GM21381 (cell line): ENCODE measurements around the gene ETV3L.
"Not testable (repeated sequence)": the region's sequence is repeated elsewhere in the genome, so short reads cannot be mapped to it uniquely, and the experiment has no call there.

Source experiments
- ATAC-seq: cut with Tn5 transposase; IDR thresholded peaks from one replicate; pipeline ENCODE4 v1.9.1; 2021; ENCODE audit warnings: mild to moderate bottlenecking, moderate library complexity; ENCODE audit not compliant: unreplicated experiment

Gene ETV3L

GRCh38 chr1:157084720-157085119 lies 14.9 kb downstream of the ETV3L start:
- no peak for ATAC-seq

GRCh38 chr1:157081707-157082106 lies 17.9 kb downstream of the ETV3L start:
- no peak for ATAC-seq

- ATAC-seq, result no peak
Observed at GRCh38 chr1:157080714-157081113, 18.9 kb downstream of the ETV3L start.

DNA sequence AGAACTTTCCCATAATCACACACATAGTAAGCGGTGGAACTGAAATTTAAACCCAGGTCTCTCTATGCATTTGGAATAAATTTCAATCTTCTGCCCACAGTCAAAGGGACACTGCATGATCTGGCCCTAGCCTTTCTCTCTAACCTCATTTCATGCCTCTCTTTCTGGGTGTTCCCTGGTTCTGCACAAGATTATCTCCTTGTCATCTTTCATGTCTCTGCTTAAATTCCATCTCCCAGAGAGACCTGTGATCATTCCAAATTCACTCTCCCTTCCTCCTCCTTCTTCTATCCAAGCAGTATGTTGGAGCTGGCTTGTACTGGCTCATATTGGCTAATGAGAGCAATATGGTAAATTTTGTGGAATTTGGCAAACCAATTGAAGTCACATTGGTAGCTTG lies 22.2 kb downstream of the ETV3L start:
- ATAC-seq, result no peak

DNA sequence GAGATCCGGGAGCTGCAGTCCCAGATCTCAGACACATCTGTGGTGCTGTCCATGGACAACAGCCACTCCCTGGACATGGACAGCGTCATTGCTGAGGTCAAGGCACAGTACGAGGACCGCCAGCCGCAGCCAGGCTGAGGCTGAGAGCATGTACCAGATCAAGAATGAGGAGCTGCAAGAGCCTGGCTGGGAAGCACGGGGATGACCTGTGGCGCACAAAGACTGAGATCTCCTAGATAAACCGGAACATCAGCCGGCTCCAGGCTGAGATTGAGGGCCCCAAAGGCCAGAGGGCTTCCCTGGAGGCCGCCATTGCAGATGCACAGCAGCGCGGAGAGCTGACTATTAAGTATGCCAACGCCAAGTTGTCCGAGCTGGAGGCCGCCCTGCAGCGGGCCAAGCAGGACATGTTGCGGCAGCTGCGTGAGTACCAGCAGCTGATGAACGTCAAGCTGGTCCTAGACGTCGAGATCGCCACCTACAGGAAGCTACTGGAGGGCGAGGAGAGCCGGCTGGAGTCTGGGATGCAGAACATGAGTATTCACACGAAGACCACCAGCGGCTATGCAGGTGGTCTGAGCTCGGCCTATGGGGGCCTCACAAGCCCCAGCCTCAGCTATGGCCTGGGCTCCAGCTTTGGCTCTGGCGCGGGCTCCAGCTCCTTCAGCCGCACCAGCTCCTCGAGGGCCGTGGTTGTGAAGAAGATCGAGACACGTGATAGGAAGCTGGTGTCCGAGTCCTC lies 25.5 kb downstream of the ETV3L start:
- ATAC-seq, result no peak

DNA sequence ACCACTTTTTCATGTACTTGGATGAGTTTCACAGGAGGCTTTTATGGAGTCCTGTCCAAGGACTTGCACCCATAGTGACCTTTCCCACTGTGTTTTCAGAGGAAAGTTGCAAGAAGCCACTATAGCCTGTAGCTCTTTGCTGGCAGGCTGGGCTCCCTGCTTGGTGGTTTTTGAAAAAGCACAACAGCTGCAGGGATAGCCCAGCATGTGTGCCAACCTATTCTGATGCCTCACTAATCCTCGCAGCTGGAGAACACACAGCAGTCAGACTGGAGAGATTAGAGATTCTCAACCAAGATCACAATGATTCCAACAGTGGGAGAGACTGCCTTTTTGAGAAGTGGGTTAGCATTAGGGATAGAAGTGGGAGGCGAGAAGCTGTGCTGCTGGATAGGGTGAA lies 30.0 kb downstream of the ETV3L start:
- ATAC-seq, result no peak

DNA sequence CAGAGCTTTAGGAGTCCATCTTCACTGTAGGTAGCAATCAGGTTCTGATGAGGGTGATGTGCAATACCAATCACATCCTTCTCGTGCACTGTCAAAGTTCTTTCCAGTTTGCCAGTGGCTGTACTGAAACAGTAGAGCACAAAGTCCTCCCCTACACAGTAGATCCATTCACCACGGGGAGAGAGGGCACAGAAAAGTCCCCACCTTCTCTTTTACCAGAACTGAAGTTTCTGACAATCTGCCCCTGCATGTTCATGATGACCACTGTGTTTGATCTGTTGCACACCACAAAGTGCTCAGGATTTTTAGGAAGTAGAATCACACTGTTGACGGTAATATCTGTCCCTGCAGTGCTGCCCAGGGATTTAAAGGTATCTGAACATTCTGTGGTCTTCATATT lies 40.4 kb downstream of the ETV3L start:
- ATAC-seq, result not testable (repeated sequence)

DNA sequence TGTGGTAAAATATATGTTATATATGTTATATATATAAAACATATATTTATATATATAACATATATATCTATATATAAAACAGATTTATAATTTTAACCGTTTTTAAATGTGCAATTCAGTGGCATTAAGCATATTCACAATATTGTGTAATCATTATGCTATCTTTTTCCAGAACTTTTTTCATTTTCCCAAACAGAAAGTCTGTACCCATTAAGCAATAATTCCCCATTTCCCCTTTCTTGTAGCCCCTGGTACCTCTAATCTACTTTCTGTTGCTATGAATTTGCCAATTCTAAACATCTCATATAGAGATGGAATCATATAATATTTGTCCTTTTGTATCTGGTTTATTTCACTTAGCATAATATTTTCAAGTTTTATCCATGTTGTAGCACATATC lies 43.3 kb downstream of the ETV3L start:
- no peak for ATAC-seq

DNA sequence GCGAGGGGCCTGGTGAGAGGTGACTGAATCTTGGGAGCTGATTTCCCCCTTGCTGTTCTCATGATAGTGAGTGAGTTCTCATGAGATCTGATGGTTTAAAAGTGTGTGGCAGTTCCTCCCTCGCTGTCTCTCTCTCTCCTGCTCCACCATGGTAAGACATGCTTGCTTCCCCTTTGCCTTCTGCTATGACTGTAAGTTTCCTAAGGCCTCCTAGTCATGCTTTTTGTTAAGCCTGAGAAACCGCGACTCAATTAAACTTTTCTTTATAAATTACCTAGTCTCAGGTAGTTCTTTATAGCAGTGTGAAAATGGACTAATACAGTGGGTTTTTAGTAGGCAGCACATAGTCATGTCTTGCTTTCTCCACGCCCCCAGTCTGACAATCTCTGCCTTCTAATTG lies 43.9 kb downstream of the ETV3L start:
- ATAC-seq, result not testable (repeated sequence)

GRCh38 chr1:157050836-157051235 lies 48.8 kb downstream of the ETV3L start:
- ATAC-seq, result no peak

- no peak for ATAC-seq
Observed at GRCh38 chr1:157047062-157047410, 52.6 kb downstream of the ETV3L start.

GRCh38 chr1:157045250-157046218 lies 54.1 kb downstream of the ETV3L start, which contains the start of gene ARHGEF11:
ARHGEF11 (minus strand) TSS chr1:157045742; CDS start chr1:157044330, 1,412 bp downstream.
- peak; percentile 79 for ATAC-seq

DNA sequence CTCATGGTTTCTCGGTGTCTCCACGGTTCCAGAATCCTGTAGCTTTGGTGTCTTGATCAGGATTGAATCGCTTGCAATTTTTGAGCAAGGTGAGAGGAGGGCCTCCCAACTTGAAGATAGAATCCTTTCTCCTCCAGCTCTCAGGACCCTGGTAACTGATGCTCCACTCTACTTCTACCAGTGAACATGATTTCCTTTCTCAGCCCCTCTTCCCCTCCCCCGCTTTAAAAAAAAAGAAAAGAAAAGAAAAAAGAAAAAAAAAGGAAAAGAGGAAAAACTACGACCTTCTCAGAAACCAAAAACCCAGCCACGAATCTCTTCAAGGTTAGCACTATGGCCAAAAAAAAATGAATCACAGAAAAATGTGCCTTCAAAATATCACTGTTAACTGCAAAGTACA lies 55.3 kb downstream of the ETV3L start:
- no peak for ATAC-seq

DNA sequence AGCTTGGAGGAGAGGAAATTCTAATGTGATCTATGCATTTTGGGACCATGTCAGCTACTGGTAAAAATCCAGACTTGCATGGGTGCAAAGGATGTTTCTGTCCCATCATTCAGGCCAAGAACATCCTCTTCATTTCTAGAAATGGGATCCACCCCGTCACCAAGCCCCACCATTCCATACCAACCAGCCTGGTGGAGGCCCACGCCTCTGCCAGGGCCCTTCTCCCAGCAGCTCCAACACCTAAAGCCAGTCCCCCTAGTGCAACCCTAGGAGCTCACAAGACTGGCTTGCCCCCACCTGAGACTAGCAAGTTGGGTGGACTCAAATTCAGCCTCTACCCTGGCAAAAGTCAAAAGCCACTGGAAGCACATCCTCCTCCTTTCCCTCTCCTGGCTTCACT lies 55.9 kb downstream of the ETV3L start:
- no peak for ATAC-seq

GRCh38 chr1:157042846-157043245 lies 56.8 kb downstream of the ETV3L start:
- ATAC-seq, result no peak
